Heart left ventricle (tissue), 16 donors: ENCODE data around the gene DNAH1. TPM values are rescaled to one million over a fixed set of nuclear protein-coding genes. Genes with fewer than 3 reads are reported as not detected.

ENCODE experiments used
- ATAC-seq, 4 donors: fragments of 200-7000 bp; cut with Tn5 transposase; one replicate each; pipeline ENCODE4 v1.9.1; 2020 to 2022; ENCODE audit warnings: moderate library complexity in 4 of 4, mild to moderate bottlenecking in 3 of 4, moderate number of reproducible peaks in 1 of 4
- DNase-seq, 5 donors: peaks; one replicate each; pipeline ENCODE4 v3.0.0-alpha.2; 2020
- H3K27ac ChIP-seq, 12 donors: fragments of 200-600 bp; sonication (generic) in 4 of 12; one replicate each; pipeline versions ENCODE4 v1.5.0 to v1.8.0; 2016 to 2022; ENCODE audit warnings: mild to moderate bottlenecking in 2 of 12
- H3K27me3 ChIP-seq, 9 donors: fragments of 200-600 bp; sonication (generic) in 2 of 9; one replicate each; pipeline versions ENCODE4 v1.5.1 to v1.8.0; 2016 to 2022; ENCODE audit warnings: mild to moderate bottlenecking in 3 of 9
- H3K36me3 ChIP-seq, 9 donors: fragments of 200-600 bp; sonication (generic) in 2 of 9; one replicate each; pipeline versions ENCODE4 v1.5.0 to v1.8.0; 2018 to 2022; ENCODE audit warnings: mild to moderate bottlenecking in 2 of 9
- H3K4me1 ChIP-seq, 12 donors: fragments of 200-600 bp; sonication (generic) in 4 of 12; one replicate each; pipeline versions ENCODE4 v1.5.0 to v1.8.0; 2016 to 2022; ENCODE audit warnings: mild to moderate bottlenecking in 3 of 12
- H3K4me3 ChIP-seq, 12 donors: fragments of 200-600 bp; sonication (generic) in 4 of 12; one replicate each; pipeline versions ENCODE4 v1.5.0 to v1.8.0; 2017 to 2022; ENCODE audit warnings: mild to moderate bottlenecking in 9 of 12, moderate library complexity in 4 of 12
- H3K9me3 ChIP-seq, 12 donors: fragments of 200-600 bp; sonication (generic) in 4 of 12; one replicate each; pipeline versions ENCODE4 v1.5.0 to v1.8.0; 2016 to 2022; ENCODE audit warnings: mild to moderate bottlenecking in 1 of 12
- CTCF ChIP-seq, 12 donors: fragments of 200-600 bp; sonication (generic) in 4 of 12; IDR thresholded peaks; one replicate each; pipeline versions ENCODE4 v1.5.0 to v1.8.0; 2018 to 2022; ENCODE audit warnings: antibody characterized with exemption in 12 of 12, mild to moderate bottlenecking in 5 of 12
- POLR2A ChIP-seq, 2 donors: fragments of 450-650 bp; IDR thresholded peaks; one replicate each; pipeline ENCODE4 v1.6.1; 2017; ENCODE audit warnings: antibody characterized with exemption in 2 of 2, mild to moderate bottlenecking in 2 of 2, moderate library complexity in 2 of 2
- WGBS, 4 donors: extraction: QIAGEN DNeasy Blood & Tissue Kit in 2 of 4; methylation state at CpG; one replicate each; pipeline versions ENCODE4 v1.1.5 to v1.1.7; 2013 to 2018; 5-methylcytosine and 5-hydroxymethylcytosine counted together
- intact Hi-C, 10 donors: fragments of 100-400 bp; cut with DNase I; formaldehyde crosslinking; loops; one replicate each; pipeline versions ENCODE4 v1.11.1 to v1.14.2; 2022
- polyA plus RNA-seq, 2 donors: library from polyadenylated mRNA; stranded (reverse); fragments of 200-250 nt; gene quantifications; one replicate each; pipeline ENCODE4 v1.2.3, GENCODE V29; 2013
- total RNA-seq, 9 donors: library from RNA; depleted of rRNA in 2 of 9; stranded (reverse); fragments of >200 nt in 2 of 9; fragmentation: NEBNext Ultra II Directional in 3 of 9; extraction: Animal tissue kit (Norgen Biotek cat#: 25700) in 3 of 9; gene quantifications; one replicate each; pipeline versions ENCODE4 v1.1.0 to v1.2.4, GENCODE V29; 2016 to 2023
- donor health status: ischemic (EF 13 %, LVEDD 7.1; RV severe dilation, severe dysfunction).
- donor health status: healthy with polysubstance abuse.
- donor health status: DM: no; HTN: yes; CAD: no.
- donor health status: DM: no; HTN: no; CAD: no.
- donor health status: ischemic (EF 25% LVEDD 6.9; RV normal size, moderate dysfunction).
- donor health status: ischemic (EF 25% LVEDD 5.7; RV mildly dilated, moderate dysfunction).
- donor health status: healthy.
- donor health status: DM: yes; HTN: yes; CAD: no.
- donor health status: ischemic (EF 35%, LVEDD 5.7; RV mildly dilated, moderate dysfunction).
- donor health status: nonischemic (EF 11% LVEDD 7.7; RV severe dilation, severe dysfunction).
- donor health status: DM: yes; HTN: yes; CAD: no.
- donor health status: PGD.
- donor health status: ischemic (EF 29% LVEDD 5.4; RV normal size, mild dysfunction).
- donor health status: nonischemic (EF 23%, LVEDD 6.1; RV moderate dilation, normal function).

DNAH1 gene
- total and polyA plus RNA-seq, 11 donors: 0.95 to 6.6 (median 2.8) TPM

DNA sequence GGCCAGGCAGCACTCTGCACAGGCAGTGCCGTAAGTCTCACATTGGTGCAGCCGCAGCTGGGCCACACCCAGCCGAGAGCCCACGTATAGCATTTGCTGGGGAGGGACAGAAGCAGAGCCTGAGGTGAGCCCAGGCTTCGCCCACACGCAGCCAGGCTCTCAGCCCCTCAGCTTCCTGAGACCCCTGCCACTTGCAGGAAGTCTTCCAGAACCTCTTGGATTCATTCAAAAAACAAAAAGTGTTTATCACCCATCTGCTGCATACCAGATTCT lies 121.9 kb downstream of the DNAH1 start:
- intact Hi-C loops: no loop called here
- WGBS, 4 donors: 77 to 91% (median 83%) methylated on average over 1 to 6 of the region's 6 CpGs
- H3K4me1 ChIP-seq: peaks cover 3 to 46% (median 24%) of the 10 kb centered on the region in 12 donors

GRCh38 chr3:52438579-52439425 lies 122.7 kb downstream of the DNAH1 start:
- Histone ChIP-seq H3K27me3 (no peaks in the 10 kb centered on the region), H3K27ac (peak overlapping the region in 3 of 12 donors; percentile 13 to 24 (median 19)), H3K4me3 (no peak overlapping the region), H3K9me3 (no peaks in the 10 kb centered on the region), H3K4me1 (peaks cover 0 to 40% (median 16%) of the 10 kb centered on the region in 12 donors), H3K36me3 (peaks cover 0 to 5% (median 0%) of the 10 kb centered on the region in 9 donors)
- ATAC-seq (no peak), DNase-seq (peak in 2 of 5 donors; percentile 16 to 18)
- intact Hi-C loops: no loop called here
- 91 to 94% (median 93%) methylated on average over 9 of the region's 9 CpGs for WGBS, 4 donors
- TF ChIP-seq POLR2A (IDR thresholded peaks at IDR 0.05) (no peak), CTCF (IDR thresholded peaks at IDR 0.05) (no peak)

More for the DNA sequence above, 121.9 kb downstream of the DNAH1 start:
- no peak overlapping the region for H3K4me3 ChIP-seq
- H3K27me3 ChIP-seq: no peaks in the 10 kb centered on the region
- H3K36me3 ChIP-seq: peaks cover 0 to 5% (median 0%) of the 10 kb centered on the region in 9 donors
- TF ChIP-seq CTCF (IDR thresholded peaks at IDR 0.05) (no peak), POLR2A (IDR thresholded peaks at IDR 0.05) (no peak)
- H3K9me3 ChIP-seq: no peaks in the 10 kb centered on the region
- peak overlapping the region in 2 of 12 donors; percentile 49 to 75 for H3K27ac ChIP-seq
- ATAC-seq: no peak
- no peak for DNase-seq

DNA sequence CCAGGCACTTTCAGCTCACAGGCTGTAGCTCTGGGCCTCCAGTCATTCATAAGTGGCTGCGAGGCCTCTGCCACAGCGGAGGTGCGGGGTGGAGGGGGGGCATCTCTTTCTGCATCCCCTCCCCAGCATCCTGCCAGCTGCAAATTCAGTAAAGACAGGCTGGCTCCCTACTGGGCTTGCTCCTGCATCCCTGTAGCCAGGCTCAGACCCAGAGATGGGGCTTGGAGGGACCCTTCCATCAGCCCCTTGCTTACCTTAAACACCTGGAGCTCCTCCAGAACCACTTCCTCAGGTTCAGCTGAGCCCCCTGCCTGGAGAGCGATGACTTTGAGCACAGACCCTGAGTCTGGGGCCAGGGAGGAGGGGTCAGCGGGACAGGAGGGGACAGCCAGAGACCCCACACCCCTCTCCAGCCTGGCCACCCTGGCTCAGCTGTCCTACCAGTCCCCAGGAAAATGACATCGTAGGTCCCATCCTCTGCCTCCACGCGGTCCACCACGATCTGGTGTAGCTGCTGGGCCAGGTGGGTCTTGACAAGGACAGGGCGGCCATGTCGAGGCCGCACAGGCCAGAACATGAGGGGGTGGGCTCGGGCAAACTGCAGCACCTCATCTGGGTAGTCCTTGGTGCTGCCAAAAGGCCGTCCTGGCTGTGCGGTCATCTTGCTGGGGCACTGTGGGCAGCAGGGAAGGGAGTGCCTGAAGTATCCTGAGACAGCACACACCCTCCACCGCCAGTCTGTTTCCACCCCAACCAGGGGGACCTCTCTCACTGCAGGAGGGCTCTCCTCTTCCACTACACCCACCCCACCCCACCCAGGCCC lies 123.5 kb downstream of the DNAH1 start:
- intact Hi-C loops: no loop called here
- DNase-seq: peak in 2 of 5 donors; percentile 19 to 45
- Histone ChIP-seq H3K4me3 (no peak overlapping the region), H3K9me3 (no peaks in the 10 kb centered on the region), H3K27ac (no peak overlapping the region), H3K4me1 (peaks cover 0 to 35% (median 10%) of the 10 kb centered on the region in 12 donors), H3K36me3 (peaks cover 0 to 5% (median 0%) of the 10 kb centered on the region in 9 donors), H3K27me3 (no peaks in the 10 kb centered on the region)
- WGBS, 4 donors: 94 to 96% (median 94%) methylated on average over 16 of the region's 16 CpGs
- no peak for ATAC-seq
- TF ChIP-seq CTCF (IDR thresholded peaks at IDR 0.05): no peak
- TF ChIP-seq POLR2A (IDR thresholded peaks at IDR 0.05): no peak

DNA sequence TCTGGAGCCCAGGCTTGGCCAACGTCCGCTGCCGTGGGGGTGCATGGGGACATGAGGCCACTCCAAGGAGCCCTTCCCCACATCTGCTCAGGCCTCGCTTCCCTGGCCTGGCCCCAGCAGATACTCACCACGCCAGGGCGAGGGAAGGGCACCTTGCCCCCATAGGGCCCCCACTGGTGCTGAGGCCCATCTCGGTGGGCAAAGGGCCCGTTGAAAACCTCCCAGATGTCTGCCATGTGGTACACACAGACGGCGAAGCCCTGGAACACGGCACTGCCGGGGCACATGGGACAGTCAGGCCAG lies 124.1 kb downstream of the DNAH1 start:
- H3K27me3 ChIP-seq: no peaks in the 10 kb centered on the region
- TF ChIP-seq CTCF (IDR thresholded peaks at IDR 0.05) (no peak), POLR2A (IDR thresholded peaks at IDR 0.05) (no peak)
- DNase-seq: peak in 1 of 5 donors; percentile 22
- ATAC-seq: no peak
- H3K4me3 ChIP-seq: no peak overlapping the region
- no peak overlapping the region for H3K27ac ChIP-seq
- peaks cover 0 to 5% (median 0%) of the 10 kb centered on the region in 9 donors for H3K36me3 ChIP-seq
- 92 to 98% (median 94%) methylated on average over 8 to 12 of the region's 12 CpGs for WGBS, 4 donors
- H3K4me1 ChIP-seq: peaks cover 0 to 35% (median 8%) of the 10 kb centered on the region in 12 donors
- H3K9me3 ChIP-seq: no peaks in the 10 kb centered on the region
- intact Hi-C loops: no loop called here
